Stomach (tissue), 4 donors: ENCODE data around the gene MEGF8.

Experiments used
- CTCF ChIP-seq, 7 experiments: fragments of 450-650 bp in 4 of 7; fragments of 200-600 bp in 3 of 7; sonication (generic) in 3 of 7; IDR thresholded peaks; one replicate each; pipeline ENCODE4 v1.5.1; 2016 to 2019; ENCODE audit warnings: antibody characterized with exemption in 7 of 7, control low read depth in 2 of 7, mild to moderate bottlenecking in 1 of 7
- EP300 ChIP-seq: sonication (generic); formaldehyde crosslinking; IDR thresholded peaks from one replicate; pipeline ENCODE4 v1.6.1; 2017; ENCODE audit warnings: antibody characterized with exemption

- TF ChIP-seq CTCF (IDR thresholded peaks at IDR 0.05) (no peak), EP300 (no peak)
These were observed 97.5 kb downstream of the MEGF8 start for GRCh38 chr19:42422901-42423461.
